CD4-positive, alpha-beta T cell treated with Interleukin-17A for 1 hour (primary cell): Measurements from ENCODE around the gene TRIM67.
"Not testable (repeated sequence)": the region's sequence is repeated elsewhere in the genome, so short reads cannot be mapped to it uniquely, and the experiment has no call there.

Experiments used
- DNase-seq: peaks from one replicate; pipeline ENCODE4 v3.0.0-alpha.2; 2020

Gene TRIM67

GRCh38 chr1:231209531-231209930, 47.7 kb downstream of the TRIM67 start:
- no peak for DNase-seq

- DNase-seq, result no peak
Measured at GRCh38 chr1:231210126-231210525, 48.3 kb downstream of the TRIM67 start.

- peak; percentile 90 for DNase-seq
Measured at GRCh38 chr1:231211005-231211857, 49.4 kb downstream of the TRIM67 start.

- DNase-seq, result not testable (repeated sequence)
Measured at GRCh38 chr1:231212301-231212700, 50.4 kb downstream of the TRIM67 start.

GRCh38 chr1:231213831-231214573, 52.1 kb downstream of the TRIM67 start:
- DNase-seq, result no peak

GRCh38 chr1:231214918-231215680, 53.2 kb downstream of the TRIM67 start:
- DNase-seq, result no peak

GRCh38 chr1:231215681-231216385, 54.0 kb downstream of the TRIM67 start:
- DNase-seq, result no peak

- DNase-seq, result no peak
Measured at GRCh38 chr1:231216498-231216897, 54.6 kb downstream of the TRIM67 start.

- no peak for DNase-seq
Measured at GRCh38 chr1:231217056-231217455, 55.2 kb downstream of the TRIM67 start.

- DNase-seq, result no peak
Measured at GRCh38 chr1:231218078-231218477, 56.2 kb downstream of the TRIM67 start.

- no peak for DNase-seq
Measured at GRCh38 chr1:231219422-231220401, 57.9 kb downstream of the TRIM67 start.

- DNase-seq, result no peak
Measured at GRCh38 chr1:231220801-231221200, 58.9 kb downstream of the TRIM67 start.

GRCh38 chr1:231226156-231226555, 64.3 kb downstream of the TRIM67 start:
- no peak for DNase-seq

- no peak for DNase-seq
Measured at GRCh38 chr1:231231511-231231910, 69.7 kb downstream of the TRIM67 start.

GRCh38 chr1:231232870-231233734, 71.2 kb downstream of the TRIM67 start:
- no peak for DNase-seq

GRCh38 chr1:231233735-231234417, 72.0 kb downstream of the TRIM67 start:
- no peak for DNase-seq

GRCh38 chr1:231234506-231234905, 72.6 kb downstream of the TRIM67 start:
- DNase-seq, result no peak

- no peak for DNase-seq
Measured at GRCh38 chr1:231235526-231236207, 73.8 kb downstream of the TRIM67 start.

- DNase-seq, result no peak
Measured at GRCh38 chr1:231236208-231236591, 74.3 kb downstream of the TRIM67 start.
